HG03135 (cell line): Measurements from ENCODE around the gene RYR3.

Source experiments
- ATAC-seq: cut with Tn5 transposase; IDR thresholded peaks from one replicate; pipeline ENCODE4 v1.9.1; 2021; ENCODE audit warnings: mild to moderate bottlenecking, moderate library complexity; ENCODE audit not compliant: unreplicated experiment

Gene RYR3

DNA sequence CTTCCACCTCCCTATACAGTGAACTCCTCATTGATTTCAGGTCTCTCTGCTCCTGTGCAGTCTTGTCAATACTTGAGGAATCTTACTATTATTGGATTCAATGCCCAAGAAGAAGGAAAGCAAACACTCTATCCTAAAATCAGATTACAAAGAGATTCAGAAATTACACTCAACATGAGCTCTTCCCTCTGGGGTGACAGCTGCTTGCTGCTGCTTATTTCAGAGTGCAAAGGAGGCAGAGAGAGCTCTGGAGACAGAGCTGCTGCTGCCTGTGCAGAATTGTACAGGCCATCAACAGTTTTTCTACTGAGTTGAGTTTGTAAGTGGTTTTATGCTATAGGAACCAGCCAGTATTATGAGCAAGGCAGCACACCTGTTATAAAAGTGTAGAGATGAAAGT is 7.1 kb downstream of the RYR3 start:
- no peak for ATAC-seq

DNA sequence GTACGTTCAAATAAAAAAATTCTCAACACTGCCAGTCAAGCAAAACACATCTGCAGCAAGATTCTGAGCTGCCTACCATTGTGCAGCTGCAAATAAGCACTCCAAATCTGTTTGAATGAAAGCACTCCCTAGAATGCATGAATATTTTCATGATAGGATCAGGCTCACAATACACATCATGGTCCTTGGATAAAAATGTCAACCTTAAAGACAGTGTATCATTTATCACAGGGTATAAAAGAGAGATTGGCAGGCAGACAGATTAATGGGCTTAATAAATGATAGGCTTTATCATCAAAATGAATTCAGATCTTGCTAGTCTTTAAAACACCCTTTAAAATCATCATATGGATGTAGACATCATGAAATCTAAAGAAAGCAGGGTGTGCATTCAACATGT is 9.2 kb downstream of the RYR3 start:
- ATAC-seq: no peak

DNA sequence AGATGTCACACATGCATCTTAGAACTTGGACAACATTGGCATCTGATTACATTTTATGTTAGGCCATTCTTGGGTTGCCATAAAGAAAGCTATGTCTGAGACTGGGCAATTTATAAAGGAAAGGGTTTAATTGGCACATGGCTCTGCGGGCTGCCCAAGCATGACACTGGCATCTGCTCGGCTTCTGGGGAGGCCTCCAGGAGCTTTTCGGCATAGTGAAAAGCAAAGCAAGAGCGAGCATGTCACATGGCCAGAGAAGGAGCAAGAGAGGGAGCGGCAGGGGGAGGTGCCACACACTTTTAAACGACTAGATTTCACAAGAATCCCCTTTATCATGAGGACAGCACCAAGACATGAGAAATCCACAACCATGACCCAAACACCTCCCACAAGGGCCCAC is 11.3 kb downstream of the RYR3 start:
- no peak for ATAC-seq

DNA sequence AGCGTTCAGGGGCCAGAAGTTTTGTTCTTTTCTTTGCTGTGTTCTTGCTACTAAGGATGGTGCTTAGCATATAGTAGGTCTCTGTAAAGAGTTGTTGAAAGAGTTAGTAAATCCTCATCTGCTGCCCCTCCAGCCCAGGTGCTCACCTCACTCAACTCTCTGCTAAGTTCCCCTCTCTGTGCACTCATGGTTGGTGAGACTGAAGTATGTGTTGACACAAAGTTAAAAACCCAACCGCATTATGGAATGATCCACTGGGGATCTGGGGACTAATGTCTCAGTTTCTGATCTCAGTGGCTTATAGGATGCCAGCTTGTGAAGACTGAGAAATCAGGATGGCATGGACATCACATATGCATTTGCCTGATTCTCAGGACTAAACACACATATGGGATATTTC is 13.8 kb downstream of the RYR3 start:
- ATAC-seq: no peak

DNA sequence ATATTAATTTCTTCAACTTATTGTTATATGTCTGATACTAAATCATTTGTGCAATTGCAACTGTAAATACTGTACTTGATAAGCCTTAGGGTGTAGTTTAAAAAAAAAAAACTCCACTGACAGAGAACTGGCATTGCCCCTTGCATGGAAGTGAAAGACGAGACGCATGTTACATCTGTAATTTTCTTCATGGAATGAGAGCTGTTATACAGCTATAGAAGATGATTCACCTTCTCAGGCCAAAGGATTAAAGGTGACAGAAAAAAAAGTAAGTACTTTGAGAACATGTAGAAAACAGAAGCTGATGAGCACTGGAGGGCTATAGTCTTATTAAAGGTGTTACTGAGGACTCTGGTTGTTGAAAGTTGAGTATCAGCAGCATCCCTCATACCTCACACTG is 16.1 kb downstream of the RYR3 start:
- no peak for ATAC-seq

DNA sequence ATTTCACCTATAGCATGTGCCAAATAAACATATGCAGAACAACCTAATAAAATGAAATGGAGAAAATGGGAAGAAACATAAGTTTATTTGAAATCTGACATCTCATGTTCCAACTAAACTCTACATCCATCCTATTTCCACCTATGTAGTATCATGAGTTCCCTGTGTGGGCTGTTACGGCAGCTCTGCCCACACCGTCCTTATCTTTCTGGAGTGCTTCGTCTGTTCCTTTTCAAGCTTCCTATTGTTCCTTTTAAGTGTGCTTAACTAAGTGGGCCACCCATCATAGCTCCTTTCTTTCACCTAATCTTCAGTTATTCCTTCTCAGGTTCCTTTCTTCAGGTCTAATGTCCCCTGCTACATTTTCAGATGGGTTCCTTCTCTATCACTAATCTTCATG is 17.3 kb downstream of the RYR3 start:
- no peak for ATAC-seq

DNA sequence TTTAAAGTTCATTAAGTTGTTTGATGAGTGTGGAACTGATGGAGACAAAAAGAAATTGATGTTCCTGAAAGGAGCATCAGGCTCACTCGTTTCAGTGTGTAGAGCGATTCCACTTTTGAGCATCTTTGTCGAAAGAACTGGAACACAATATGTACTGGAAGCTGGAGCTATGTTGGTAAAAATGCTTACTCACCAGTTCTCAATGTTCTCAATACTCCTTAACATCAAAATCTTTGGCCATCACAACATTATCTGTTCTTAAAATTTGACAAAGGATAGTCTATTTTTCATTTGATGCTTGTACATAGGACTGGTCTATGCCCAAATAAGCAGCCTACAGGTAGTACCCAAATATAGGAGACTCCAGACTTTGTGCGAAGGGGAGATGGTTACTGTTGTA is 18.7 kb downstream of the RYR3 start:
- ATAC-seq: no peak

DNA sequence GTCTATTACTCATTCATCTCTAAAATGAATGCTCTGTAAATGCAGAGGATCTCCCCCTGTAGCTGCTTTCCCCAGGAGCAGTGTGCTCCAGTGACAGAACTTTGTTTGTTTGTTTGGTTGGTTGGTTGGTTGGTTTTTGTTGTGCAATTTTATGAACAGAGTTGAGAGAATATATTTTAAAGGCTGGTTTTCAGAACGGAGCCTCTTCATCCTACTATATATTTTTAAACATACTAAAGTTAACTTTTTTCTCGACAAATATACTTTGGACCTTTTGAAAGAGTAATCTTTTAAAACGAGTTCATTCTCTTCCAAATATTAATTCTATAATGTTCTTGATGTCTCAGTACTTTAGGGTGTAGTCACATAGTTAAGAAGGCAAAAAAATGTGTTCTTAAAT is 20.2 kb downstream of the RYR3 start:
- ATAC-seq: no peak

DNA sequence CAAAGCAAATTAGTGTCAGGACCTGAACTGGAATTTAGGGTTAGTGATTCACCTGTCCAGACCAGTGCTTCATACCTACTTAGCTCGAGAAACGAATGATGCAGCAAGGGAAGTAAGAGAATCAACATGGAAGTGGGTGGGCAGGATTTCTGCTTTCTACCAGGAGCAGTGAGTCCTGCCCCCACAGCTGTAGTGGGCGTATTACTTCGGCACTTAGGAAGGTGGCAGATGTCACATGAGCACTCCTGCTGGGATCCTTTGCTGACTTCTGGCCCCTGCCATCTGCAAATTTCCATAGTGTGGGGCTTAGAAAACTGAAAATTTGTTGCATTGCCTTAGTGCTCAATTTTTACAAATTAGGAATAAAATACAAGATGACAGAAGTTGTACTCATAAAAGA is 31.2 kb downstream of the RYR3 start:
- no peak for ATAC-seq

DNA sequence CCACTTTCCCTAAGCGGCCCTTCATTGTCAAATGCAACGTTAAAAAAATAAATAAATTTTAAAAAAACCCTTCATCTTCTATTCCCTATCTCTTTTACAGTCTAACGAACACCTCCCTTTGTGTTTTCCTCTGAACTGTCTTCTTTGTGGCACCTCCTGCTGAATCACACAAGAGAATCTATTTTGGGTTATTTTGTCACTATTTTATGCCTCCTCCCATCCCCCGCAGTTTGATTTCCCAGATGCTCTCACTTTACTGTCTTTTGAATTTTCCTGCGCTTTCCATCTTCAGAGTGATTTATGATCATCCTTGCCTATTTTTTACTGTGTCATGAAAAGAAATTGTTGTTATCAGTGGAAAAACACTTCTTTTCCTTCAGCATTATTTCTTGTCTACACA is 32.5 kb downstream of the RYR3 start:
- ATAC-seq: no peak

DNA sequence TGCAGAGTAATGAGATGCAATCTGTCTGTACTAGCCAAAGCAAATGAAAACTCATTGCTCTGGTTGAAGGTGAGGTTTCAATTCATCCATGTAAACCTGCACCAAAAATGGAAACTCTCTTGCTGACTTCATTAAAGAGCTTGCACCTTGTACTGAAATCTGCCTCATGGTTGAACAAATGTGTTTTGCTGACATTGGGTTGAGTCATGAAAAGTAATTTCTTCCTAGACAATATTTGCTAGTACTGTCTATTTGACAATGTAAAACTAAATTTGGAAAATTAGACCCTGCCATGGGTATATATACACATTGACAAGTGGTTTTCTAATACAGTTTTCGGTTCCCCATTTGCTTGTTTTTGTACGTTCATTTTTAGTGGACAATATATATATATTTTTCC is 33.3 kb downstream of the RYR3 start:
- ATAC-seq: no peak

DNA sequence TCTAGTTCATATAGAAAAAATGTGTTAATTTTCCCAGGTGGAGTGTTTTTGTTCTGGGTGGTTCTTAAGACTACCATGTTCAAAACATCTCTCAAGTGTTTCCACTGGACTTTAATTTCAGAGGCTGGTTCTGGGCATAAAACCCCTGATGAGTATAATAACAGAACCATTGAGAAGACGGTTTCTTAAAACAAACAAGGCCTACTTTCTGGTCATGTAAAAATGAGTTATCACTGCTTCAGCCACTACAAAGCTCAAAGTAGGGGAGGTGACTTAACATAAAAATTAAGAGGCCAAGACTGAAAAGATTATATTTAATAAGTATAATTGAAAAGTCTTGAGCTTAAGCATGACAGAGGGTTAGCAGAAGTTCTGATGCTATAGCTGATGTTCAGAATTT is 33.8 kb downstream of the RYR3 start:
- no peak for ATAC-seq

DNA sequence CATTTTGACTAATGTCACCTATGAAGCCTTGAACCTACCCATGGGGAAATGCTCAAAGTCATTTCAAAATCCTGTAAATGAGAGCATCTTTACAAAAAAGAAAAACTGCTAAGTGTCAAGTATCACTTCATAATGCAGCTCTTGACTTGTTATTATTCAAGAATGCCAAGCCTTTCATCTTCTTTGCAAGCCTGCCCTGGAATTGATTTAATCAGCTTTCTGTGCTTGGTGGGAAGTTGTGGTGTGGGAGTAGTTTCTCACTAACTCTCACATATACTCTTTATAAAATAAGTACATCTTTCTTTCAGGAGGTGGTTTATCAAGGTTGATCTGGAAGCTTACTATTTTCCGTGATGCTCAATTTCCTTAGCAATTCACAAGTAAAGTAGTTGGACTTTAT is 43.6 kb downstream of the RYR3 start:
- no peak for ATAC-seq

DNA sequence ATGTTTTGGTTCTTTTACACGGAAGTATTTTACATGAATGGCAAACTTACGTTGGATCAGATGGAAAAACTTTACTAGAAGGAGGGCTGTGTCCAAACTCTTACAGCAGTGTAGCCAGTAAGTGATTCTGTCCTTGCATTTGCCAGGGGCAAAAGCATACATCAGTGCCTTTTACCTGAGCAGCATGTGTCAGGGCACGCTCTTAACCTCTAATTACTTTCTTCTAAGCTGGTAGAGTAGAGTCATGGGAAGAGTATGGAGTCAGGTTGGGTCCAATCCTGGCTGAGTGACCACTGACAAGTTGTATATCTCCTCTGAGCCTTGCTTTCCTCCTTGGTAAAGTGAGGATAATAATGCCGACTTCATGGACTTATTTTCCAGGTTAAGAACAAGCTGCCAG is 47.1 kb downstream of the RYR3 start:
- ATAC-seq: no peak

DNA sequence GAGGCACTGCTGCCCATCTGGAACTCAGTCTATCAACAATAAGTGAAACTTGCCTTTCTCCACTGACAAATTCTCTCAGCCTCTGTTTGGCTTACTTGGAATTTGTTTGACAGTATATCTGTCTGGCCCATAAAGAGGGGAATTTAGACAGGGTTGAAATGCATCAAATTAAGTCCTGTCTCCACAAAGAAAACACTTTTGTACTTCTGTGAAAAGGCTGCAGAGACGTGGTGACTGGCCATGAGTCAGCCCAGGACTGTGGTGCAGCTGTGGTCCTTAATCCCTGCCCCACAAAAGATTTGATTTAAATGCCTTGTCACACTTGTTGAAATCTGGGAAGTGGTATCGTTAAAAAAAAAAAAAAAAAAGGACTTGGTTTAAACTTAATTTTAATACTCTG is 47.5 kb downstream of the RYR3 start:
- no peak for ATAC-seq

DNA sequence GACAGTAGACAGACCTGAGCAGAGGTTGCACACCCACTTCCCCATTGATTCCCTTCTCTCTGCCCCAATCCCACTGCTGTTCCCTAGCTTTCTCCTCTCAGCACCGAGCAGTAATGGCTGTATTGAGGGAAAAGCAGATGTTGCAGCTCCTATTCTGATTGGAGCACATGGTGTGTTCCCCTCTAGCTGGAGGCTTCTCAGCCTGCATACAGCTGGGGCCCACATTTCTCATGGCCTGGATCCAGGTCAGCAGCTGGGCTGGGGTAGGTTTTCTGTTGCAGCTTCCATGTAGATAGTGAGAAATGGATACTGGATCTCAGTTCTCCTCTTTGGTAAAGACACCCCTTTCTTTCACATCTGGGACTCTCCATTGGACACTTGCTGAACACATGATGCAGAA is 50.1 kb downstream of the RYR3 start:
- ATAC-seq: no peak

DNA sequence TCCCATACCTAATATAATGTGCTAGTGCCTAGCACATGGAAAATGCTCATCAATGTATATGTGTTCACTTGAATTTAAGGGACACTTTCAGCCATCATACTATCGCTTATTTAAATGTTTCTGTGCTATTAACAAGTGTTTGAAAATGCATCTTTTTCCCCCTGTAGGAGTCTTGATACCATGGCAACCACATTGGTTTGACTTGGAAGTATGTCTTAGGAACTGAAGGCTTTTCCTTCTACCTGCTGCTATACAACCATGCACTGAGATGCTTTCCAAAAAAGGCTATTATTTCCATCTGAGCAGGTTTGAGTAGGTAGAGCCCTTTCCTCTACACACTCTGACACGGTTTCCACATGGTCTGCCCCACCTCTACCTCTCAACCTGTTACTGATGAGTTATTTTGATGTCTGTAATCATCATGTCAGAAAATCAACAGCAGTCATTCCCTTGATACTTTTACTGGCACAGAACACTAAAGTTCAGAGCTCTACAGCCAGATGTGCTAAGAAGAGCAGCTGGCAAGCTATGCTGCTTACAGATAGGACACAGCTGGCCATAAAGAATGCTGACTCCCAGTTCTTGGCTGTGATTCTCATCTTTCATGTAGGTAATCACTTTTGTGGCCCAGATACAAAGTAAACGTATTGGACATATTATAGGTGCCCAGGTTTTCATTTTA is 59.3 kb downstream of the RYR3 start:
- no peak for ATAC-seq

DNA sequence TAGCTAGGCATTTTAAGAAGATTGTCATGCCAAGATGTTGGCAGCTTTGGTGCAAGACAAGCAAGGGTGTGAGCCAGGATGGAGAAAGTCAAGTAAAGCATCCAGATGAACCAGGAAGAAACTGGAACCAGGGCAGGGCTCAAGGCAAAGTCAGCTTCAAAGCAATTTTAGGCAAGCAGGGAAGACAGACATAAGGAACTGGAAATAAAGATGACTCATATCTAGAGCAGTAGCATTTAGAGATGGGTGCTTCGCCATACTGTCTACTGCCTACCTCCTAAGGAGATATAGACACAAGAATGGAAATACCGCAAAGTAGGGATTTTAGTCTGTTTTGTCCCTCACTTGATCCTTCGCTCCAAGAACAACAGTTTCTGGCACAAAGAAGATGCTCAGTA is 59.9 kb downstream of the RYR3 start:
- no peak for ATAC-seq

DNA sequence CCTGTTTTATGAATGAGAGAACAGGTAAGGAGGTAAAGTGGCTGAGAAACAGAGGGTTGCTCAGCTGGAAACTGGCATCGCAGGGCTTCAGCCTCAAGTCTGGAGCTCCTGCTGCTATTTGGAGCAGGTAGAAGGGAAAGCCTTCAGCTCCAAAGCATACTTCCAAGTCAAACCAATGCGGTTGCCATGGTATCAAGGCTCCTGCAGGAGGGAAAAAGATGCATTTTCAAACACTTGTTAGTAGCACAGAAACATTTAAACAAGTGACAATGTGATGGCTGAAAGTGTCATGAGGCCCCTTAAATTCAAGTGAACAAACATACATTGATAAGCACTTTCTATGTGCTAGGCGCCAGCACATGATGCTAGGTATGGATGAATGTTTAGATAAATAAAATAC is 60.4 kb downstream of the RYR3 start:
- no peak for ATAC-seq

DNA sequence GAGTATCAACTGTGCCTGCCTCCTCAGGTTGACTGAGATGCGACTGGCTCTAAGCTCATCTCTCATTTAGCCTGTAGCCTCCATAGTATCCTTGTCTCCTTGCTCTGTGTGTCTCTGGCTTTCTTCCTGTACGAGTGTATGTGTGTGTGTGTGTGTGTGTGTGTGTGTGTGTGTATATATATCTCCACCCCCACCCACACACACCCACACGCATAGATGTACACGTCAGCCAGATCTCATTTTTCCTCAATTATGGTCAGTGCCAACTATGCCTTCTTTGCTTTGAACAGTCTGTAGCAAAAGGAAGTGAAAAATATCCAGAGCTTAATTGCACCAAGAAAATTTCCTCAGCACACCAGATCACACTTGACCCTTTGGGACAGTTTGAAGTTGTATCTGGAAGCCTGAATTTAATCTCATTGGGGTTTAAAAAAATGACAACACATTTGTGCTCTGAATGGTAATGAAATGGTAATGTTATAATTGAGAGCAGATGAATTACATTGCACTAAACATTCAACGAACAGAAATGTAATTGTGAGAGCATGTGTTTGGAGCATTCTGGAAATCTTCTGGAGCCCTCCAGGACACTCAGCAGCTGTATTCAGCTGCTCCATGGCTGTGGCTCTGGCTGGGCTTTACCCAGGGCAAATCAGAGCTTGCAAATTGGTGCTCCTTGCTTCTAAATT is 63.6 kb downstream of the RYR3 start:
- ATAC-seq: no peak

DNA sequence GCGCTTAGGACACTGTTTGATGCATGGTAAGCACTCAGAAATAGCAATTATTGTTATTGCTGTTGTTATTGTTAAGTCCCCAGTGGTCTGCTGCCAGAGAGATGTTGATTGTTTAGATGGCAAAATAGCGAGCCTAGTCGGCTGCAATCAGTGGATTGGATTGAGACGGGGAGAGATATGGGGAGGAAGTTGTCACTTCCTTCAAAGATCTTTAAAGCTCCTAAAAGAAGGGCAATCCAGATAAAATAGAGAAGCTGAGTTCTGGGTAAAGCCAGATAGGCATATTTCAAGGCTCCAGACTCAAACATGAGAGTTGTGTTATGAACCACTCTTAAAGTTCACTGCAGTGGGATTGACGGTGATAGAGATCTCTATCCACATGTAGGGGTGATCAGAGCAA is 64.5 kb downstream of the RYR3 start:
- ATAC-seq: no peak

DNA sequence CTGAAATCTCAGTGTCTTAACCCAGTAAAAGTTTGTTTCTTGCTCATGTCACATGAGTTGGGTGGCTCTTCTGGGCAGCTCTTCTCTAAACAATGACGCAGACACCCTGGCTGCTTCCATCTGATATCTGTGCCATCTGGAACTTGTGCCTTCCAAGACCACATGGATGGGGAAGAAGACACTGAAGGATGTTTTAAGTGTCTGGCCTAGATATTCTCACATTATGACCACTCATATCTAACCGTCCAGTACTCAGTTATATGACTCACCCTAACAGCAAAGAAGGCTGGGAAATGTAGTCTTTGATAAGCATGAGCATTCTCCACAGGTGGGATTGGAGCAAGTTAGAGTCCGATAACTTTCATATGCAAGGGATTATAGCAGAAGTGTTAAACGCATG is 66.4 kb downstream of the RYR3 start:
- ATAC-seq: no peak

DNA sequence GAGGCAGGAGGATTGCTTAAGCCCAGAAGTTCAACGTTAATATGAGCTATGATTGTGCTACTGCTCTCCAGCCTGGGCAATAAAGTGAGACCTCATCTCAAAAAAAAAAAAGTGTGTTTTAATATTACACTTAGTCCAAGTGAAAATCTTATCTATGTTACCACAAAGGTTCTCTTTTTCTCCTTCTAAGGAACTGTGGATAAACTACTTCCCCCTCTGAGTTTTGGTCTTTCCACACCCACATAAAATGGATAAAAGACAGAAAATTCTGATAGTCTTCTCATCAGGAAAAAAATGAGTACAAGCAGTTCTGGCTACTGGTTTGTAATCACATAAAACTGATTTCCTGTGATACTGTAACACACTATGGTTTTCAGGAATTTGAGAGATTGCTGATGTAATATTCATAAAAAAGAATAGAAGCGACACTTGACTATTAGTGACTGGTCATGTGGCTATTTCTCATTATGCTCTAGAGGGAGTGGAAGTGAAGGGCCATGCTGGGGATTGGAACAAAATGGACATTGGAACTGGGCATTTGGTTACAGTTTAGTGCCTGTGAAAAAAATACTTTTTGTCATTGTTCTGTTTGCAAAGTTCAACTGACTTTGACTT is 68.2 kb downstream of the RYR3 start:
- ATAC-seq: no peak
